ENCODE data around the gene TMEM151B. TPM values are rescaled to one million over a fixed set of nuclear protein-coding genes. Genes with fewer than 3 reads are reported as not detected.

The TMEM151B gene
- total and polyA plus RNA-seq, 9 of the 15 experiments (the other 6 are each of a cell fraction or from before 2014, with no cell fraction given) = not detected

DNA sequence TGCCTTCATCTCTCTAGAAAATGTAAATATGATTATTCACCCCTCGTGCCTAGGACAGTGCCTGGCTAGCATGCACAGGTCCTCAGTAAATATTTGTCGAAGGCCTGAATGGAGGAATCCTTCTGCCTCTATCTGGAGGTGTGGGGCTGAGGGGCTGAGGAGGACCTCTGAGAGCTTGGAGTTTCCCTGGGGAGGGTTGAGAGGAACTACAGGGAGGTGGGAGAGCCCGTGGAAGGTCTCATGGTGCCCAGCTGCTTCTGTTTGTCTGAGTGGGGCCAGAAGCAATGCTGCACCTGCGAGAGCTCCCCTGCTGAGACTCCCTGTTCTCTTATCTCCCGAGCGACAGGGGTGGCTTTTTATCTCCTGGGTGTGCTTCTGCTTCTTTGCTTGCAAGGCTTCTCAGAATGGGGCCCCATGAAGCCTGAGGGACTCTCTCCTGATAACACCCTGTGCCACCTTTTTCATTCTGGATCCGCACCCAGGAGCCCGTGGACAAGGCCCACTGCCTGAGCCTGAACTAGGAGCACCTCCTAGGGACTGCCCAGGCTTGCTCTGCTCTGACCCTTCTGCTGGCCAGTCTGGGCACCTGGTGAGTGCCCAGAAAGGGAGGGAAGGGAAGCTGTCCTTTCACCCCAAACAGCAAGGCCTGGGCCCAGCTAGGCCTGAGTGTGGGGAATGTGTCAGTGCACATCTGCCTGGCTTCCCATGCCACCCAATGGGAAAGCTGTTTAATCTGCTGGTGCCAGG, 44.5 kb upstream of the TMEM151B start (continued):
- TF ChIP-seq MBD2 (IDR thresholded peaks at IDR 0.05; ENCODE audit: borderline replicate concordance, low read depth) = peak; percentile 82
- TF ChIP-seq MCM7 (IDR thresholded peaks at IDR 0.05) = no peak
- TF ChIP-seq CBFA2T2 (conservative IDR thresholded peaks at IDR 0.05) = peak; percentile 99
- TF ChIP-seq, protein P1, sequence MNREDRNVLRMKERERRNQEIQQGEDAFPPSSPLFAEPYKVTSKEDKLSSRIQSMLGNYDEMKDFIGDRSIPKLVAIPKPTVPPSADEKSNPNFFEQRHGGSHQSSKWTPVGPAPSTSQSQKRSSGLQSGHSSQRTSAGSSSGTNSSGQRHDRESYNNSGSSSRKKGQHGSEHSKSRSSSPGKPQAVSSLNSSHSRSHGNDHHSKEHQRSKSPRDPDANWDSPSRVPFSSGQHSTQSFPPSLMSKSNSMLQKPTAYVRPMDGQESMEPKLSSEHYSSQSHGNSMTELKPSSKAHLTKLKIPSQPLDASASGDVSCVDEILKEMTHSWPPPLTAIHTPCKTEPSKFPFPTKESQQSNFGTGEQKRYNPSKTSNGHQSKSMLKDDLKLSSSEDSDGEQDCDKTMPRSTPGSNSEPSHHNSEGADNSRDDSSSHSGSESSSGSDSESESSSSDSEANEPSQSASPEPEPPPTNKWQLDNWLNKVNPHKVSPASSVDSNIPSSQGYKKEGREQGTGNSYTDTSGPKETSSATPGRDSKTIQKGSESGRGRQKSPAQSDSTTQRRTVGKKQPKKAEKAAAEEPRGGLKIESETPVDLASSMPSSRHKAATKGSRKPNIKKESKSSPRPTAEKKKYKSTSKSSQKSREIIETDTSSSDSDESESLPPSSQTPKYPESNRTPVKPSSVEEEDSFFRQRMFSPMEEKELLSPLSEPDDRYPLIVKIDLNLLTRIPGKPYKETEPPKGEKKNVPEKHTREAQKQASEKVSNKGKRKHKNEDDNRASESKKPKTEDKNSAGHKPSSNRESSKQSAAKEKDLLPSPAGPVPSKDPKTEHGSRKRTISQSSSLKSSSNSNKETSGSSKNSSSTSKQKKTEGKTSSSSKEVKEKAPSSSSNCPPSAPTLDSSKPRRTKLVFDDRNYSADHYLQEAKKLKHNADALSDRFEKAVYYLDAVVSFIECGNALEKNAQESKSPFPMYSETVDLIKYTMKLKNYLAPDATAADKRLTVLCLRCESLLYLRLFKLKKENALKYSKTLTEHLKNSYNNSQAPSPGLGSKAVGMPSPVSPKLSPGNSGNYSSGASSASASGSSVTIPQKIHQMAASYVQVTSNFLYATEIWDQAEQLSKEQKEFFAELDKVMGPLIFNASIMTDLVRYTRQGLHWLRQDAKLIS (CRISPR knock-in tag; IDR thresholded peaks at IDR 0.05) = peak; percentile 67; the same call in 1 of the 2 replicates
- TF ChIP-seq ZNF143 (CRISPR knock-in tag; IDR thresholded peaks at IDR 0.05) = no peak
- no peak for TF ChIP-seq XRCC3 (IDR thresholded peaks at IDR 0.05)
- TF ChIP-seq ELF4 (CRISPR knock-in tag; IDR thresholded peaks at IDR 0.05) = 0 out of 2 replicates have a peak, but pooled peaks have one; percentile 31
- TF ChIP-seq HMGN3 (IDR thresholded peaks at IDR 0.05; ENCODE audit: borderline replicate concordance, extremely low read depth, insufficient read length, low read depth, low read length) = peak; percentile 85
- TF ChIP-seq IFI16 (CRISPR knock-in tag; IDR thresholded peaks at IDR 0.05) = no peak
- TF ChIP-seq TEAD1 (CRISPR knock-in tag; IDR thresholded peaks at IDR 0.05) = peak in 1 of 2 experiments; percentile 6; a peak in 1 of 4 replicates
- TF ChIP-seq ZNF584 (CRISPR knock-in tag; IDR thresholded peaks at IDR 0.05; ENCODE audit: low read depth) = no peak
- TF ChIP-seq, protein P2, sequence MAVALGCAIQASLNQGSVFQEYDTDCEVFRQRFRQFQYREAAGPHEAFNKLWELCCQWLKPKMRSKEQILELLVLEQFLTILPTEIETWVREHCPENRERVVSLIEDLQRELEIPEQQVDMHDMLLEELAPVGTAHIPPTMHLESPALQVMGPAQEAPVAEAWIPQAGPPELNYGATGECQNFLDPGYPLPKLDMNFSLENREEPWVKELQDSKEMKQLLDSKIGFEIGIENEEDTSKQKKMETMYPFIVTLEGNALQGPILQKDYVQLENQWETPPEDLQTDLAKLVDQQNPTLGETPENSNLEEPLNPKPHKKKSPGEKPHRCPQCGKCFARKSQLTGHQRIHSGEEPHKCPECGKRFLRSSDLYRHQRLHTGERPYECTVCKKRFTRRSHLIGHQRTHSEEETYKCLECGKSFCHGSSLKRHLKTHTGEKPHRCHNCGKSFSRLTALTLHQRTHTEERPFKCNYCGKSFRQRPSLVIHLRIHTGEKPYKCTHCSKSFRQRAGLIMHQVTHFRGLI (CRISPR knock-in tag; IDR thresholded peaks at IDR 0.05) = 0 out of 2 replicates have a peak, but pooled peaks have one; percentile 28
- no peak for TF ChIP-seq NUFIP1 (IDR thresholded peaks at IDR 0.05; ENCODE audit: partially characterized antibody)
- TF ChIP-seq, protein P3, sequence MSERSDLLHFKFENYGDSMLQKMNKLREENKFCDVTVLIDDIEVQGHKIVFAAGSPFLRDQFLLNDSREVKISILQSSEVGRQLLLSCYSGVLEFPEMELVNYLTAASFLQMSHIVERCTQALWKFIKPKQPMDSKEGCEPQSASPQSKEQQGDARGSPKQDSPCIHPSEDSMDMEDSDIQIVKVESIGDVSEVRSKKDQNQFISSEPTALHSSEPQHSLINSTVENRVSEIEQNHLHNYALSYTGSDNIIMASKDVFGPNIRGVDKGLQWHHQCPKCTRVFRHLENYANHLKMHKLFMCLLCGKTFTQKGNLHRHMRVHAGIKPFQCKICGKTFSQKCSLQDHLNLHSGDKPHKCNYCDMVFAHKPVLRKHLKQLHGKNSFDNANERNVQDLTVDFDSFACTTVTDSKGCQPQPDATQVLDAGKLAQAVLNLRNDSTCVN (CRISPR knock-in tag; IDR thresholded peaks at IDR 0.05) = no peak
- TF ChIP-seq ZNF507 (tag; conservative IDR thresholded peaks at IDR 0.05) = no peak
- TF ChIP-seq SRSF7 (optimal IDR thresholded peaks at IDR 0.05; ENCODE audit: low read depth, low read length) = no peak
- no peak for TF ChIP-seq KAT2B (IDR thresholded peaks at IDR 0.05; ENCODE audit: low read depth, low read length)
- no peak for TF ChIP-seq ZNF75A (CRISPR knock-in tag; IDR thresholded peaks at IDR 0.05)
- TF ChIP-seq, protein P4, sequence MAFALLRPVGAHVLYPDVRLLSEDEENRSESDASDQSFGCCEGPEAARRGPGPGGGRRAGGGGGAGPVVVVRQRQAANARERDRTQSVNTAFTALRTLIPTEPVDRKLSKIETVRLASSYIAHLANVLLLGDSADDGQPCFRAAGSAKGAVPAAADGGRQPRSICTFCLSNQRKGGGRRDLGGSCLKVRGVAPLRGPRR (CRISPR knock-in tag; IDR thresholded peaks at IDR 0.05) = peak; percentile 10; the same call in 1 of the 2 replicates
- TF ChIP-seq KLF13 (tag; IDR thresholded peaks at IDR 0.05; ENCODE audit: borderline replicate concordance, low read depth) = 0 out of 2 replicates have a peak, but pooled peaks have one; percentile 5
- TF ChIP-seq SRSF3 (IDR thresholded peaks at IDR 0.05; ENCODE audit: insufficient read depth, low read length) = no peak
- no peak for TF ChIP-seq BMI1 (IDR thresholded peaks at IDR 0.05; ENCODE audit: low read length)

Measured in K562 (cell line).